GM21737 (cell line): ENCODE measurements around the gene EGLN2.
A peak's percentile ranks its signal among the peaks of the same experiment; 100 is the strongest.
"Not testable (repeated sequence)": the region's sequence is repeated elsewhere in the genome, so short reads cannot be mapped to it uniquely, and the experiment has no call there.

Source experiments
- ATAC-seq: cut with Tn5 transposase; IDR thresholded peaks from one replicate; pipeline ENCODE4 v1.9.1; 2021; ENCODE audit warnings: mild to moderate bottlenecking, moderate library complexity; ENCODE audit not compliant: unreplicated experiment

EGLN2 gene

GRCh38 chr19:40801426-40802299 lies 2.7 kb downstream of the EGLN2 start:
- ATAC-seq: no peak

- no peak for ATAC-seq
Observed at GRCh38 chr19:40802300-40803169, 3.5 kb downstream of the EGLN2 start.

- ATAC-seq: no peak
Observed at GRCh38 chr19:40803170-40803856, 4.3 kb downstream of the EGLN2 start.

GRCh38 chr19:40803857-40804782 lies 5.1 kb downstream of the EGLN2 start:
- no peak for ATAC-seq

GRCh38 chr19:40804783-40805242 lies 5.8 kb downstream of the EGLN2 start:
- ATAC-seq: no peak

GRCh38 chr19:40805258-40805868 lies 6.4 kb downstream of the EGLN2 start:
- no peak for ATAC-seq

- no peak for ATAC-seq
Observed at GRCh38 chr19:40806423-40807146, 7.6 kb downstream of the EGLN2 start.

- no peak for ATAC-seq
Observed at GRCh38 chr19:40807147-40808020, 8.4 kb downstream of the EGLN2 start.

- ATAC-seq: no peak
Observed at GRCh38 chr19:40808021-40808325, 9.0 kb downstream of the EGLN2 start.

- ATAC-seq: no peak
Observed at GRCh38 chr19:40808497-40808896, 9.5 kb downstream of the EGLN2 start.

GRCh38 chr19:40809358-40810086 lies 10.5 kb downstream of the EGLN2 start:
- ATAC-seq: no peak

GRCh38 chr19:40810160-40810559 lies 11.2 kb downstream of the EGLN2 start:
- no peak for ATAC-seq

GRCh38 chr19:40810649-40811408 lies 11.8 kb downstream of the EGLN2 start:
- ATAC-seq: peak; percentile 49

GRCh38 chr19:40811478-40812341 lies 12.7 kb downstream of the EGLN2 start:
- no peak for ATAC-seq

- ATAC-seq: not testable (repeated sequence)
Observed at GRCh38 chr19:40812571-40812970, 13.6 kb downstream of the EGLN2 start.

GRCh38 chr19:40813182-40813581 lies 14.2 kb downstream of the EGLN2 start:
- ATAC-seq: no peak
